RPMI7951 (cell line): Measurements from ENCODE around the gene RBMS3. TPM values are rescaled to one million over a fixed set of nuclear protein-coding genes. Genes with fewer than 3 reads are reported as not detected.
"Not testable (repeated sequence)": the region's sequence is repeated elsewhere in the genome, so short reads cannot be mapped to it uniquely, and the experiment has no call there.

Experiments
- DNase-seq: peaks from one replicate; pipeline ENCODE4 v3.0.0-alpha.2; 2012; ENCODE audit warnings: low read depth
- total RNA-seq: library from RNA; depleted of rRNA; stranded (reverse); fragments of >200 nt; shearing (Covaris generic); gene quantifications from 2 replicates; pipeline ENCODE4 v1.2.3, GENCODE V29; 2014

RBMS3 gene
- total RNA-seq, 1 experiment from 2014 or later = 22.8 TPM

DNA sequence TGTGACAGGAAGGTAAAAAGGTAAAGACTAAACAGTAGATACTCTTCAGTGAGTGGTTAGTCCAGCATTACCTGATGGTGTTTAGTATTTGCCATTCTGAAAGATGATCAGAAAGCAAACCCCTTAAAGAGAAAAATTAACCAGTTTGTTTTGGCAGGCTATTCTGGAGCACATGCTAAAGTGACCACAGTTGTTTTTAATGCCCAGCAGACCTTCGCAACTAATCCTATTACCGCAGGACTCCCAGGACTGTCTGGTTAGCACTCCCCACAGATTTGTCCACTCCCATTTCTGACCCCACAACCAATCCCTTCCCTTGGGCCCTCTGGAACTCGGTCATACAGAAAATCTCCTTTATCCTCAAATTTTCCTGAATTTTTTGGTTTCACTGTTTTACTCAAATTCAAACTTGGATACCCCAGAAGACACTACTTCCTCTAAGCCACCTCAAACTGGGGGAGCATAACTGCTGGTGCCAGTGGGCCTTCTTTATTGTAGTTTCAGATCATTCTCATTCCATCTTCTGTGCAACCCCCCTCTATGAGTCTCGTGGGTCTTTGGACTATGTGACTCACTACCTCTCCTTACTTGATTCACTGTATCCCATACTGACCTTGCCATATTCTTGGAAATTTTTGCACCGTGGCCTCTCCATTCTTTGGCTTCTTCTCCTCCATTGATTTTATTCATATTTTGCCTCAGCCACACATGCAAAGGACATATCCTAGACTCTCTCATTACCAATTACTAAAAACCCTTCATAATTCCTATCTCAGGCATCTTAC, 104.4 kb downstream of the RBMS3 start:
- peak; percentile 90 for DNase-seq

DNA sequence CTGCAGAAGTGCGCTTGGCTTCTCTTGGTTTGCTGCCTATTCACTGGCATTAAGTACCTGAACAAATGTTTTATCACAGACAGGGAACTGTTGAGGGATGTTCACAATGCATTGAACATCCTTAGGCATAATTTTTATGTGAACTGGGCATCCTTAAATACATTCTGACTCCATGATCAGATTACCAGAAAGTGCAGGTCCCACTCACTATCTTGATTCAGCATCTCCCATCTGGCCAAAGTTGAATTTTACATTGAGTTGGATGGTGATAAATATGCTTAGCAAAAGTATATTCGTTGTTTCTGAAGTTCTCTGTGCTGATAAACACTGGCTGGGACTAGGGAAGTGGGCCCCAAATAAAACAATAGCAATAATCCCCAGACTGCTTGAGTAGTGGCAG, 108.5 kb downstream of the RBMS3 start:
- no peak for DNase-seq

DNA sequence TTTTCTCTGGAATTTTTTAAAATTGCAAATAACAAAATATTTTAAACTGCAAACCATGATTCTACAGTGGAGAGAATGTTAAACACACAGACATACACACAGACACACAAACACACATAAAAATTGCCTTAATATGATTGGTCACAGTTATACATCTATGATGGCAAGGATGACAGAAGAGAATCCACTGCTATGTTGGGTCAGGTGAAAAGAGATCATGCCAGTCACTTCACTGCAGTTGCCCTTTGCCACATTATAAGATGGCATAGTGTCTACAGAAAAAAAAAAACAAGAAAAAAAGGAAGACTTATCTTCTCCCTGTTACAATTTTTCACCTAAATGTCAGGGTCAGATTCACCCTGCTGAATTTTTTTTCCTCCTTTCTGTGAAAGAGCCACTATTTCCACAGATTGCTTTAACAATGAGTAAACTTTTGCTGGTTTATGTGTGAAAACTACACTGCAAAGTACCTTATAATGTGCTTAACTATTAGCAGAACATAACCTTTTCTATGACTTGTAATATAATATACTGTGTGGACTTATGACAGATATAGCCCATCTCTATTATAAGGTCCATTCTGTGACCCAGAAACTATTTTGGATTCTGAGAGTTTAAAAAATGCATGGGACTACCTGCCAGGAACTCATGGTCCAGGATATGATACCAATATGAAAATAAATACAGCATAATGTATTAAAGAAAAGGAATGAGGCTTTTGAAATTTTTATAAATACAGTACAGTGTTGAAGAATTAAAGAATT, 111.9 kb downstream of the RBMS3 start:
- no peak for DNase-seq

DNA sequence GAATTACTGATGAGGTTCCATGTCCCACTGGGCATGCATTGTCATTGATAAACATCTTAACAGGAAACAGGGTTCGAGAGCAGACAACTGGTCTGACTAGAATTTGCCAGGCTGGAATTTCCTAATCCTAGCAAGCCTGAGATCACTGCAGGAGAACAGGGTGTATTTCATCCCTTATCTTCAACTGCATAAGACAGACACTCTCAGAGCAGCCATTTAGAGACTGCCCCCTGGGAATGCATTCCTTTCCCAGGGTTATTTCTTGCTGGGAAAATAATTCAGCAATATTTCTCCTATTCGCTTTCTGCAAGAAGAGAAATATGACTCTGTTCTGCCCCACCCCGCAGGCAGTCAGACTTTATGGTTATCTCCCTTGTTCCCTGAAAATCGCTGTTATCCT, 113.1 kb downstream of the RBMS3 start:
- DNase-seq = not testable (repeated sequence)

DNA sequence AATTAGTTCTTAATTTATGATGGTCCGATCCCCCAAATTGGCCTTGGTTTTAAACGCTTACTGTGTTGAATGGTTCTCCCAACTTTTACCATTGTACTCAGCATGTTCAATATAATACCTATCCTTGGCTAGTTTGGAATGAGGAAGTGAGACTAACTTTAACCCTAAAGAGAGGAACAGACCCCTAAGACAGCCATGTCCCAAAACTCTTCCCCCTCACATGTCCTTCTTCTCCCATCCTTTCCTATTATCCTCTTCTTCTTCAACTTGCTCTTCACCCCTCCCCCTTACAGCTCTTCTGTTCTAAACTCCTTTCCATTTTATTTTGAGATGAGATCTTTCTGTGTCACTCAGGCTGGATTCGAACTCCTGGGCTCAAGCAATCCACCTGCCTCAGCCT, 116.5 kb downstream of the RBMS3 start:
- no peak for DNase-seq

DNA sequence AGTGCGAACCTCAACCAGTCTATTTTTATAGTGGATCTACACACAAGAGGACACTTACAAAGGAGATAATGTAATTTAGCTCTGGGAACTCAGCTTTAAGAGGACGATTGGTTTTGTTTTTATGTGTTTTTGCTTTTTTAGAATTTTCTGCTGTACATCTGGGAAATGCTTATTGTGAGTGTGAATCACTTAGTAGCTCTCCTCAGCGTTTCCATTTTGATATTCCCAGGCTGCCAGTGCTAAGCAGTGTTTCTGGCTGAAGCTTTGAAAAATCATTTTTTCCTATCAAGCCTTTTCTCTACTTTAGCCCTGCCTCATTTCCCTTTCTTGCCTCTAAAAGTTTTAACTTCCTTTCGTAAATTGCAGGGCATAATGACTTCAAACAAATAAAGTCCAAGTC, 117.9 kb downstream of the RBMS3 start:
- no peak for DNase-seq

DNA sequence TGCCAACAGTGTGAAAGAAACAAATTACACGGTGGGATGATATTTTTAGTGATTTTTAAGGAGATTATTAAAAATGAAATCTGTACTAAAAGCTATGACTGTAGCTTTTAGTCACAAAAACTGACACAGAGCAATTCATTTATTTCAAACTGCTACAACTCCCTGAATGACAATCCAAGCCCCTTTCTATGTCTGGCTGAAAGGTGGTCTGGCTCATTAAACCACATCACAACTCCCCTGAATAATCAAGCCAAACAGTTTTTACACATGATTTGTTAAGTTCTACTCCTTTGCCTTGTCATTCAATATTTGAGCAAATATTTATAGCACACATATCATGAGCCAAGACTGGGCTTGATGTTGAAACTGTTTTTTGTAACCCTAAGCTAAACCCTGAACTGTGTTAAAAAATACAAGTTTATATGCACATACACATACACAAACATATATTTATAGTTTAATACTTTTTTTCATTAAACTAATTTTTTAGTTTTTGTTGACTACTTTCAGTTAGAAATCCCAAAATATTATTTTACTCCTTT, 125.5 kb downstream of the RBMS3 start:
- no peak for DNase-seq

DNA sequence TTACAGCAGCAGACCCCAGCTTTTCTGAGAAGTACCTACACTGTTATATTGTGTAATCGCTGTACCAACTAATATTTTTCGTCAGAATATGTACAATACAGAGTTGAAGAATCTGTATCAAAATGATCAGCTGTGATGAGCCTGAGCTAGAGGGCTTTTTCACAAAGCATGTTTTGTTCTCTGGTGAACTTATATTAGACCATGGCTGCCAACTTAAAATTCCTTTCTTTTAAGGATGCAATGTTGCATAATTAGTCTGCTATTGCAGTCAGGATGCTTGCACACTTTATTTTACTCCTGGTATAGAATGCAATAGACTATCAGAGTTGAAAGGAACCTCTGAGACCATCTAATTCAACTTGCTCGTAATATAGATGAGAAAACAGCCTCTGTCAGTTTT, 127.8 kb downstream of the RBMS3 start:
- no peak for DNase-seq

DNA sequence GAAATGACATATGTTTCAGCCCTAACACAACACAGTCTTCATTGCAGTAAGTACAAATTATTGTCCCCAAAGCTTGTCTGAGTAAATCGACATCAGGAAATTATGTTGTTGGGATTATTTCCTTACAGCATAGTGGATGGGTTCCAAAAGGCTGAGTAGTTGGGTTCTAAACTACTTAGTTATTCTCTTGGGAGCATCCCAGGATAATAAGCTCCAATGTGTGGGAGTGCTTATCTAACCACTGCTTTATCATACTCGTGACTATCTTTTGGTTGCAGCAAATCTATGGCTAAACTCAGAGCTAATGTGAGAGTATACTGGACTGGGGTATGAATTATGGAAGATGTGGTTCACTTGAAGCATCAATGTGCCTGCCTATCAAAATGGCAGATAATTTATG, 128.5 kb downstream of the RBMS3 start:
- peak; percentile 24 for DNase-seq

DNA sequence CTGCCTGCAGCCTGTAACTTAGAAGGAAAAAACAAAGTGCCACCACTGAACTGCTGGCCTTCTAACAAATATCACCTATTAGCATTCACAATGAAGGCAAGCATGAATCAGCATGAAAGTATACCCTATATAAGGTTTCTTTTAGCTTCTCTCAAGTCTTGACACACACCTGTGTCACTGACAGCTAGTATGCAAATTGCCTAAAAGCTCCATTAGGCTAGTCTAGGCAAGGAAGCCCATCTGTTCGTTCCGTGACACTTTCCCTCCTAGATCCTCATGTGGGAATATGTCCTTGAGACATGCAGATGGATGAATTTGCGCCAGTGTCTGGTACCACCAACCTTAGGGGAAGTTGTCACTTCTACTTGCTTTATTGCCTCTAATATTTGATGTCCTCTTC, 129.3 kb downstream of the RBMS3 start:
- no peak for DNase-seq

DNA sequence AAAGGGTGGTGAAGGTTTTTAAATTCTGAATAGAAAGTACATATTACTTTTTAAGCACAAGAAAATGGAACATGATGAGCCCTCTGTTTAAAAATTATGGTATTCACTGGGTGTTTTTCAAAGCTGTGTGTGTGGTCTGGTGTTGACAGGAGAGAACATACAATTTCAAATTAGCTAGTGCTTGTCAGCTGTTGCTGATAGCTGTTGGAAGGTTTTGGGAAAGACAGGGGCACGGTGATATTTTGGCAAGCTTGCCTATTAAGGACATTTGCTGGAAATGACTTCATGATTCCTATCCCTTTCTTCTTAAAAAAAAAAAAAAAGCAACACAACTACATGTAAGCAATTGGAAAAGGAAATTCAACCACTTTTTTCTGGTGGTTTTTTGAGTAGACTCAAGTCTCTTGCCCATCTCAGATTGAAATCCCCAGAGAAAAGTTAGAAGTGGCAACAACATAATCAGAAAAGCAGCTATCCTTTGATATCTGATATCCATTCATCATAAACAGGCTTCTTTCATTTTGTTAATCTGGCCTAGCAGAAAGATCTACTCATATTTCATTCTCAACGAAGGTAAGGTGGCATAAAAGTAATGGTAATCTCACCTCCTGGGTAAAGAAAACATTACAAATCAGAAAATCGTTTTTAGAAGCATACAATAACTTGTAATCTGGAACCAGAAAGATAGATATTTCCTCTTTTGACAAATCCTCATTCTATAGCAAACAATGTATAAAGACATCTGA, 130.0 kb downstream of the RBMS3 start:
- DNase-seq = no peak

DNA sequence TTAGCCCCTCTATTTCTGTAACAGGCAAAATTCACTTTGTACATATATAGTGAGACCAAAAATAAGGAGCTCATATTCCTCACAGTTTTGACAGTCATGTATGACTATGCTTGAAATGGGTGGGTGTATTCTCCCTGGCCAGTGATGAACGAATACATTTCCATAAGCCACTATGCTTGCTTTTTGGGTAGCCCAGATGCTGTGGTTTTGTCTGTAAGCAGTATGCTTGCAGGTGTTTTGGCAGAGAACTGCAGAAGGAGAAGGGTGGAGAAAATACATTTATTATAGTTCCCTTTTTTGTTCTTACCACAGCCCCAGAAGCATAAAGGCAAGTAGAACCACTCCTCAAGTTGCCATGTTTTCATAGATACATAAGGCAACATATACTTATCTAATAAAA, 131.2 kb downstream of the RBMS3 start:
- DNase-seq = no peak

DNA sequence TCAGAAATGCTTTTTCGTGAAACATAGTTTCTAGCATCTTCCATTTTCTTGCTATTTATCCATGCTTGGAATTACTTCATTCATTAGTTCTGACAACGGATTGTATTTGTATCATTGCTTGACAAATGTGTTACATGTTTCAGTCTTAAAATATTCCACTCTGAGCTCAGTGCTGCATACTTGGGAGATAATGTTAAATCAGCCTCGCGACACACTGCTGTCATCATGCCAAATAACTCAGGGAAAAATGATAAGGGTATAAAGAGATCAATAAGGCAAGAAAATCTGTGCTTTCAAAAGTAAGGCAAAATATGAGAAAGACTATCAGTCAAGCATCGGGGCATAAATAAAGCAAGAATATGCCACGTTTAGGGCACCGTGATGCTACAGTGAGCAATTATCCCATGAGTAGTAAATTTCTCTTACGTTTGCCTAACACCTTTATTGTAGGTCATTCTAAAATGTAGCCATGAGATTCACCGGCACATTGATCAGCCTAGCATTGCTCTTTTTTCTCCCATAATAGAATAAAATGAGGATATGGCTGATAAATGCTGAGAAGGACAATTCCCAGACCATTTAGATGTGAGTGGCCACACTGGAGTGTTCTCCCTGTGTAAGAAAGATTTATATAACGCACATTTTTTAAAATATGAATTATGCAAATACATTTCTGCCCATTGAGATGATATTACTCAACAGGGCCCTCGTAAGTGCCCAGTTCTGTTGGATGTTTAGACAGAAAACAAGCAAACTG, 133.8 kb downstream of the RBMS3 start:
- DNase-seq = no peak

DNA sequence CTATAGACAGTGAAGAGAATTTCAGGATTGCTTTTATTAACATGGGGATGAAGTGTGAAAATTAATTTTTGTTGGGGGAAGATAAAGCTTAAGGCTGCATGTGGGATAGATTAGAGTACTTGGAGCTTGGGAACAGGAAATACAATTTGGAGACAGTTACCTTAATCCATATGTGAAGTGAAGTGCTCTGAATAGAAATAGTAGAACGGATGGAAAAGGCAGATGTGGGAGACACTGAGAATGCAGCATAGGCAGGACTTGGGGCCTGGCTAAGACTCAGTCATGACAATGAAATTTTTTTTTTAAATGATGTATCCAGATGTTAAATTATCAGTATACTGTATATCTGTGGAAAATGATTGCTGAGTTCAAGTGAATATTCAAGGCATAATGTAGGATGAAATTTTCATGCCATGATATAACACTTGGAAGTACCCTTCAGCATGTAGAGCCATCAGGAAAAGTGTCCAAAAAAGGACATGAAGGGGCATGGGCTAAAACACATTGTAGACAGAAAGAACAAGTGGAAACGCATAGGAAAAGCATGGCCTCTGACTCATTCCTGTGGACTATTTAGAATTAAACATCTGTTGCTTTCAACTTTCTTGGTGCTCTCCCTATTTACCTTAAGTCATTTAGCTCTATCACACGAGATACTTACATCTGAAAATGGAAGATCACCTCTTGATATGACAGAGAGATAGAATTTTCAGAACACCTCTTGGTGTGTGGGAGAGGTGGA, 134.8 kb downstream of the RBMS3 start:
- DNase-seq = peak; percentile 48

DNA sequence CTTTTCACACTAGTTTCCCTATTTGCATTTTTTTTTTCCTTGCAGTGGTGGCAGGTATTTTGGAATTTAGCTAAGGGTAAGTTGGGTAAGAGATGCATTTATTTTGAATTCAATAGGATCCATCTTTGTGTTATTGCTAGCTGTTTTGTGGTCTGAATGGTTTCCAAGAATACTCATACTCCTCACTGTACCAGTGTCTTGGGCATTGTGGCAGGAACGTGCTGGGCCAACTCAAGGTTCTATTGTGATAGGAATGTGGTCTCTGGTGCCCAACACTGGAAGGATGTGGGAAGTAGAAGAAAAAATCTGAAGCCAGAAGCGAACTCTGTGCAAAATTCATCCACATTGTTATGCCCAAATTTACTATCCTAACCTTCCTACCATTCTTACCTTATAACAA, 135.6 kb downstream of the RBMS3 start:
- peak; percentile 51 for DNase-seq

DNA sequence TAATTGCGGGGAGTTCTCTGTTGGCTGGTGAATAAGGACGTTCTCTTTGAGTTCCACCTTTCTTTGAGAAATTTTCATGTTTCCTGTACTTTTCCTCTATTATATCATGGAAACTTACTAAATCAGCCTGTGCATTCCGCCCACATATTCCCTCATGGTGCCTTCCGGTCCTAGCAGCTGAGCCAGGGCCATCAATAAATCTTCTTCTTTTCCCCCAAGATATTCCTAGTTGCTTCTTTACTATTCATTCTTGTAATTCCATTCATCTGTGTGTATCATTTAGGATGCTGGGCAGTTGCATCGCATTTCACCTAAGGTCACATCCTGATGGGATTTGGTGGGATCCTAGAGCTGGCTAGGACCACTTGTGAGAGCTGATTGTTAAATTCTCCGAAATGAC, 139.2 kb downstream of the RBMS3 start:
- no peak for DNase-seq

DNA sequence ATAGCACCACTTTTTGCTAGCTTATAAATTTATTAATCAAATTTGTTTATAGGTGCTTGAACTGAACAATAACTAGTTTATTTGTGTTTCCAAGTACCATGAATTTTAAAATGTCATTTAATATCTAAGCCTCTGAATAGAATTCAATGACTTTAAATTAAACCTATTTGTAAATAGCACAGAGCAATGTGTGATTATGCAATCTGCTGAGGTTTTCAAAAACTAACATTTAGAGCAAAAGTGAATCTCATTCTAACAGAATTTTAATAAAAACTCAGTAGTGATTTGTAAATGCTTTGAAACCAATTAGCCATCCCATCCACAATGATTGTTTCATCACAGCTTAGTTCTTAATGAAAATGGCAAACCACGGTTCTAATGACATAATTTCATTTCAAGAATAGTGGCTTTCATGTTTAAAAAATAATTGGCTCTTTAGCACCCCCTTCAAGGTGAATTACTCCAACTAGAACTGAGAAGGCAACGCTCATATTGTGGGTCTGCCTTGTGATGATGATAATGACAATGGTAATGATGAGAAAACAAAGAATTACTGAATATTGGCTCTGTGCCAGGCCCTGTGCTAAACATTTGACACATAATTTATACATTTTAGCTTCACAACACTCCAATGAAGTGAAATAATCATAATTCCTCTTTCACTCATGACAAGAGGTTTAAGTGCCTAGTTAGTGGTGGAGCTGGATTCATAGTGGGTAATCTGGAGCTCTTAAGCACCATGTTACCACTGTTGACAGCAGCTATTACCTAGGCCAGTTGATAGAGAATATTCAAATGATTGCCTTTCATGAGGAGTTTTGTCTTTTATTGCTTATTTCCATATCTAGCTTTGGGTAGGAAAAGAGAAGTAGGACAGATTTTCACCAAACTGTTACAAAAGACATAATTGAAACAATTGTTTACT, 145.7 kb downstream of the RBMS3 start:
- DNase-seq = no peak

DNA sequence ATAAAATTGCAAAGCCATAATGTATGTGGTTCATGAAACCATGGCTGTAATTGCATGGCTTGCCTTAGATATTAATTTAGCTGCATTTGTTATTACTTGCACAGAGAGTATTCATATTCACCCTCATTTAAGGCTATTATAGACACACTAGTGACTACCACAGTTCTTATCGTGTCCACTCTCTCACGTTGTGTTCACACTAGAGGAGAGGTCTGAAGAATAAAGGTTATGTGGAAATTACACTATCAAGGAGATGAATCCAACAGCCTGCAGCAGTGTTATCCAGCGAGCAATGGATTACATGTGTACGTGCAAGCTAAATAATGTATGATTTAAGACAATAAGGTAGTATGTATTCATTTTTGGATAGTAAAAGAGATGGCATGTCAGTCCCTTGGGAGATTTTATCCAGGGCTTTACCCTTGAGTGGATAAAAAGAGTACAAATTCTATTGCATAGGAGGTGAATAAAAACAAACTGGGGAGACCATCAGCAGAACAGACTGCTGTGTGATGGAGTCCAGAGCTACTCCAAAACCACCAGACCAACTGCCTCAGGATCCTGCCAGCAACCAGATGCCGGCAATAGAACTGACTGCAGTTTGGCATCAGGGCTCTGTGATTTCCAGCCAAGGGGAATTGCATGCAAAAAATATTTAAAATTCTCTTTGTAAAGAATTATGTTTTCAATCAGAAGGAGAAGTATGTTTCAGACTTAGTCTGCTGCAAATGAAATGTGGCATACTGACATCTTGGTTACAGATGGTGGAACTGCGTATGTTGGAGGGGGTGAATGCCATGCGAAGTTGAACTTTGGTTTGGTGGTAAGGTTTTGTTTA, 146.6 kb downstream of the RBMS3 start:
- DNase-seq = no peak
